Measurements from ENCODE around the gene PPP2R2D. TPM values are rescaled to one million over a fixed set of nuclear protein-coding genes. Genes with fewer than 3 reads are reported as not detected.

PPP2R2D gene
- total RNA-seq, 1 experiment from 2014 or later: 35.1 TPM

DNA sequence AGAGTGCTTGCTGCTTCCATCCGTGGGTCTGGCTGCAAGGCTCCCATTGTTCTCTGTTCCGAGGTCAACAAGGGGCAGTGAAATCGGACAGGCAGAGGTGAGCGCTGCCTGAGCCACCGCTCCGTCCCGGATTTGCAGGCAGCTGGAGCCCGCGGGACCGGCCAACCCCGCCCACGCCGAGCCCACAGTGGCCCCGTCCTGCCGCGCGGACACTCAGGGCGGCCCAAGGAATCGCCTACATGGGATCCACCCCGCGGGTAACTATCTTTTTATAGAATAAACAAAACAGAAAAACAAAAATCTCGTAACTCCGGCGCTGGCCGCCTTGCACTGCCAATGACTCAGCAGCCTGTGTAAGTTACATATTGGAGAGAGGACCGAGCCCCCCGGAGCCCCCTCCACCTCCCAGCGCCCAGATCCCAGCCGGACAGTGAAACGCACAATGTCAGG, 79.0 kb downstream of the PPP2R2D start:
- DNase-seq: no peak
- H2AFZ ChIP-seq (ENCODE audit: low read length): no peak overlapping the region

More for the DNA sequence above, 79.0 kb downstream of the PPP2R2D start:
- Histone ChIP-seq H4K91ac (ENCODE audit: insufficient read length, low read depth, low read length) (no peak overlapping the region), H2BK20ac (ENCODE audit: low read depth, low read length, poor library complexity, severe bottlenecking) (no peak overlapping the region), H2BK5ac (ENCODE audit: insufficient read length, low read length) (no peak overlapping the region), H3K23ac (ENCODE audit: insufficient read length, low read depth, low read length) (no peak overlapping the region), H4K8ac (replicated peaks; ENCODE audit: insufficient read length, low read depth, low read length) (no peak overlapping the region), H3K27me3 (ENCODE audit: insufficient read depth, low read length) (peaks cover 9% of the 10 kb centered on the region; the same call in 1 of the 2 replicates), H2BK12ac (ENCODE audit: insufficient read length, low read depth, low read length) (no peak overlapping the region), H3K18ac (ENCODE audit: insufficient read length, low read depth, low read length) (no peak overlapping the region), H2BK15ac (ENCODE audit: low read depth, low read length) (no peak overlapping the region), H3K27ac (ENCODE audit: insufficient read length, low read depth, low read length) (no peak overlapping the region), H3K4ac (ENCODE audit: low read depth, low read length) (no peak overlapping the region), H3K79me1 (ENCODE audit: insufficient read depth, low read depth, low read length, poor library complexity, severe bottlenecking) (peaks cover 4% of the 10 kb centered on the region), H4K5ac (ENCODE audit: insufficient read length, low read depth, low read length) (no peak overlapping the region), H3K23me2 (ENCODE audit: insufficient read length, low read depth, low read length, poor library complexity, severe bottlenecking) (peaks cover 11% of the 10 kb centered on the region), H3K9me3 (ENCODE audit: control insufficient read depth, low read depth, low read length) (no peaks in the 10 kb centered on the region), H2AK5ac (ENCODE audit: insufficient read length, low read length) (no peak overlapping the region), H3K14ac (ENCODE audit: insufficient read depth, low read length) (no peak overlapping the region; the same call in 1 of the 2 replicates), H3K56ac (ENCODE audit: insufficient read length, low read depth, low read length) (no peak overlapping the region), H3K4me2 (ENCODE audit: insufficient read depth, insufficient read length, low read length) (peak overlapping the region; percentile 46), H2BK120ac (ENCODE audit: low read depth, low read length, poor library complexity, severe bottlenecking) (no peak overlapping the region), H3T11ph (ENCODE audit: low read length) (no peak overlapping the region), H3K79me2 (ENCODE audit: insufficient read depth, low read length) (peaks cover 4% of the 10 kb centered on the region; the same call in 1 of the 2 replicates), H3K4me1 (ENCODE audit: insufficient read depth, low read length) (peaks cover 13% of the 10 kb centered on the region), H3K9ac (ENCODE audit: extremely low read depth, insufficient read length, low read length) (no peak overlapping the region), H4K20me1 (ENCODE audit: control insufficient read depth, insufficient read depth, insufficient read length) (no peaks in the 10 kb centered on the region)
- H3K36me3 Mint-ChIP-seq (ENCODE audit: insufficient read depth in 1 of 3, low read depth in 3 of 3): peaks cover 15 to 45% (median 17%) of the 10 kb centered on the region in 3 experiments; a peak in 6 of 7 replicates
- H3K9me3 Mint-ChIP-seq: peaks cover 6 to 15% of the 10 kb centered on the region in 2 experiments; a peak in 4 of 5 replicates
- no peak overlapping the region for H3K27ac Mint-ChIP-seq
- WGBS (ENCODE audit: extremely low coverage, insufficient read length, low lambda C conversion rate): no CpG with 5 or more reads among the region's 30 CpGs
- peaks cover 28 to 38% of the 10 kb centered on the region in 2 experiments for H3K4me1 Mint-ChIP-seq
- TF ChIP-seq, protein P1, sequence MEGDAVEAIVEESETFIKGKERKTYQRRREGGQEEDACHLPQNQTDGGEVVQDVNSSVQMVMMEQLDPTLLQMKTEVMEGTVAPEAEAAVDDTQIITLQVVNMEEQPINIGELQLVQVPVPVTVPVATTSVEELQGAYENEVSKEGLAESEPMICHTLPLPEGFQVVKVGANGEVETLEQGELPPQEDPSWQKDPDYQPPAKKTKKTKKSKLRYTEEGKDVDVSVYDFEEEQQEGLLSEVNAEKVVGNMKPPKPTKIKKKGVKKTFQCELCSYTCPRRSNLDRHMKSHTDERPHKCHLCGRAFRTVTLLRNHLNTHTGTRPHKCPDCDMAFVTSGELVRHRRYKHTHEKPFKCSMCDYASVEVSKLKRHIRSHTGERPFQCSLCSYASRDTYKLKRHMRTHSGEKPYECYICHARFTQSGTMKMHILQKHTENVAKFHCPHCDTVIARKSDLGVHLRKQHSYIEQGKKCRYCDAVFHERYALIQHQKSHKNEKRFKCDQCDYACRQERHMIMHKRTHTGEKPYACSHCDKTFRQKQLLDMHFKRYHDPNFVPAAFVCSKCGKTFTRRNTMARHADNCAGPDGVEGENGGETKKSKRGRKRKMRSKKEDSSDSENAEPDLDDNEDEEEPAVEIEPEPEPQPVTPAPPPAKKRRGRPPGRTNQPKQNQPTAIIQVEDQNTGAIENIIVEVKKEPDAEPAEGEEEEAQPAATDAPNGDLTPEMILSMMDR (conservative IDR thresholded peaks at IDR 0.05): no peak
- peaks cover 27% of the 10 kb centered on the region for H3K27me3 Mint-ChIP-seq (ENCODE audit: low read depth)
- H3K4me3 Mint-ChIP-seq: peak overlapping the region; percentile 49 to 82
